ENCODE data around the gene EDRF1. TPM values are rescaled to one million over a fixed set of nuclear protein-coding genes. Genes with fewer than 3 reads are reported as not detected.

The EDRF1 gene
- total and polyA plus RNA-seq, 2 of the 13 experiments (the other 11 are each of a cell fraction or from before 2014, with no cell fraction given) = 16.9 to 26.7 TPM

- no peak for TF ChIP-seq SNAPC4 (CRISPR knock-in tag; IDR thresholded peaks at IDR 0.05)
These were observed 7.4 kb downstream of the EDRF1 start (continued) for GRCh38 chr10:125726914-125727313.

GRCh38 chr10:125727436-125727835, 7.9 kb downstream of the EDRF1 start:
- no peak overlapping the region for H3K9ac ChIP-seq (ENCODE audit: insufficient read depth, low read depth, low read length)
- H3K4me2 ChIP-seq (ENCODE audit: low read depth, low read length) = no peak overlapping the region
- TF ChIP-seq FOXK2 (IDR thresholded peaks at IDR 0.05) (no peak), ZNF746 (CRISPR knock-in tag; IDR thresholded peaks at IDR 0.05) (no peak), KDM1A (CRISPR knock-in tag; IDR thresholded peaks at IDR 0.05) (no peak), HHEX (CRISPR knock-in tag; IDR thresholded peaks at IDR 0.05) (no peak), SIN3A (IDR thresholded peaks at IDR 0.05; ENCODE audit: borderline replicate concordance, low read depth, low read length) (no peak), FLYWCH1 (CRISPR knock-in tag; IDR thresholded peaks at IDR 0.05) (no peak)
- FAIRE-seq (no peak), ATAC-seq (no peak), DNase-seq (ENCODE audit: low spot score) (no peak)
- H3K36me3 ChIP-seq (replicated peaks in 1 of 2; ENCODE audit: control insufficient read depth in 1 of 2, insufficient read depth in 2 of 2, low read length in 2 of 2) = peaks cover 18 to 92% of the 10 kb centered on the region in 2 experiments
- H3K27me3 ChIP-seq (ENCODE audit: control insufficient read depth in 1 of 2, insufficient read depth in 2 of 2, low read length in 2 of 2) = no peaks in the 10 kb centered on the region
- in situ Hi-C loops (cut with HindIII; ENCODE audit: extremely low pct_ligation_motif_present, low pct_unique_long_range_greater_than_20kb) = no loop called here
- no peaks in the 10 kb centered on the region for H4K20me1 ChIP-seq (ENCODE audit: insufficient read depth, low read length)
- no TSS peak for BruUV-seq (replicated peaks)
- CTCF ChIA-PET (ENCODE audit: low intra/inter-chr PET ratio, low total read pairs) = no interaction called here
- no peaks in the 10 kb centered on the region for H3K79me2 ChIP-seq (ENCODE audit: insufficient read depth, low read length)
- intact Hi-C loops (cut with micrococcal nuclease; ENCODE audit: unreplicated experiment) = no loop called here
- no peak overlapping the region for H2AFZ ChIP-seq (ENCODE audit: low read length)
- 60% methylated on average over 3 of the region's 3 CpGs for WGBS (ENCODE audit: low lambda C conversion rate)
- no peak overlapping the region for H3K27ac ChIP-seq (ENCODE audit: extremely low read length, insufficient read depth, low read length)
- H3K9me3 ChIP-seq (ENCODE audit: low read length) = no peaks in the 10 kb centered on the region
- POLR2A ChIA-PET = no interaction called here
- H3K4me3 ChIP-seq (replicated peaks in 1 of 3; ENCODE audit: insufficient read depth in 1 of 3, low read depth in 2 of 3, low read length in 3 of 3) = no peak overlapping the region
- H3K4me1 ChIP-seq (ENCODE audit: insufficient read depth, low read length) = no peaks in the 10 kb centered on the region; the same call in 1 of the 2 replicates

Measured in HepG2 (cell line).